Right cardiac atrium (tissue), 5 donors: Measurements from ENCODE around the gene PLCL2. TPM values are rescaled to one million over a fixed set of nuclear protein-coding genes. Genes with fewer than 3 reads are reported as not detected.
A peak's percentile ranks its signal among the peaks of the same experiment; 100 is the strongest.

Experiments used
- ATAC-seq, 2 donors: fragments of 200-7000 bp; cut with Tn5 transposase; one replicate each; pipeline versions ENCODE4 v1.8.0 to v1.9.1; 2020; ENCODE audit warnings: moderate library complexity in 2 of 2, mild to moderate bottlenecking in 1 of 2
- DNase-seq, 3 donors: peaks; one replicate each; pipeline ENCODE4 v3.0.0-alpha.2; 2020
- H3K27ac ChIP-seq: one replicate; pipeline ENCODE4 v1.5.1; 2013; ENCODE audit warnings: mild to moderate bottlenecking, low read length, control low read depth, moderate library complexity
- H3K27me3 ChIP-seq: one replicate; pipeline ENCODE4 v1.6.1; 2013; ENCODE audit not compliant: control insufficient read depth, insufficient read depth
- H3K4me1 ChIP-seq: one replicate; pipeline ENCODE4 v1.6.1; 2013; ENCODE audit warnings: low read length; ENCODE audit not compliant: control insufficient read depth, insufficient read depth
- H3K4me3 ChIP-seq: one replicate; pipeline ENCODE4 v1.5.1; 2013; ENCODE audit warnings: low read length, control low read depth
- H3K9me3 ChIP-seq: one replicate; pipeline ENCODE4 v1.6.1; 2013; ENCODE audit warnings: low read length; ENCODE audit not compliant: control insufficient read depth
- WGBS: extraction: QIAGEN DNeasy Blood & Tissue Kit; methylation state at CpG from one replicate; pipeline ENCODE4 v1.1.7; 2013; 5-methylcytosine and 5-hydroxymethylcytosine counted together
- intact Hi-C, 4 donors: fragments of 100-400 bp; cut with DNase I; formaldehyde crosslinking; loops; one replicate each; pipeline versions ENCODE4 v1.11.0 to v1.14.0; 2022 to 2023
- polyA plus RNA-seq: library from polyadenylated mRNA; stranded (reverse); fragments of 200-250 nt; gene quantifications from one replicate; pipeline ENCODE4 v1.2.3, GENCODE V29; 2013
- total RNA-seq, 4 donors: library from RNA; stranded (reverse); fragmentation: NEBNext Ultra II Directional; extraction: Animal tissue kit (Norgen Biotek cat#: 25700); gene quantifications; one replicate each; pipeline ENCODE4 v1.2.1, GENCODE V29; 2021
- donor health status: healthy with polysubstance abuse.
- donor health status: DM: no; HTN: yes; CAD: no.
- donor health status: DM: no; HTN: no; CAD: no.
- donor health status: DM: no; HTN: yes; CAD: no; lungs with severe emphysema.
- donor health status: DM: yes; HTN: yes; CAD: no.

The PLCL2 gene
- total and polyA plus RNA-seq, 5 donors: 12.5 to 47.4 (median 36.9) TPM

DNA sequence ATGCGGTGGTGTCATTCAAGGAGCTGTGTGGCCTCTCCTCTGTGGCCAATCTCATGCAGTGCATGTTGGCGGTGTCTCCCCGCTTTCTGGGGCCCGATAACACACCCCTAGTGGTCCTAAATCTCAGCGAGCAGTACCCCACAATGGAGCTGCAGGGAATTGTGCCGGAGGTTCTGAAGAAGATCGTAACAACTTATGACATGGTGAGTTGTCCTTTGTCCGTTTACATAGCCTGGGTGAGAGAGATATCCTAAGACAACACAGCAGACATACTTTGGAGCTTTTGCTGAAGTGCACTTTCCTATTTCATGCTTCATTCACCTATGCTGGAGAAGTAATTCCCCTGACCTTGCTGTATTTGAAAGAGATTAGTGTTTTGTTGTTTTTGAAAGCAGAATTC is 130.0 kb downstream of the PLCL2 start:
- Histone ChIP-seq H3K4me3 (no peak overlapping the region), H3K9me3 (no peaks in the 10 kb centered on the region), H3K27ac (no peak overlapping the region), H3K27me3 (no peaks in the 10 kb centered on the region), H3K4me1 (no peaks in the 10 kb centered on the region)
- DNase-seq (no peak), ATAC-seq (no peak)
- WGBS: 93% methylated on average over 8 of the region's 8 CpGs
- intact Hi-C loops: no loop called here

DNA sequence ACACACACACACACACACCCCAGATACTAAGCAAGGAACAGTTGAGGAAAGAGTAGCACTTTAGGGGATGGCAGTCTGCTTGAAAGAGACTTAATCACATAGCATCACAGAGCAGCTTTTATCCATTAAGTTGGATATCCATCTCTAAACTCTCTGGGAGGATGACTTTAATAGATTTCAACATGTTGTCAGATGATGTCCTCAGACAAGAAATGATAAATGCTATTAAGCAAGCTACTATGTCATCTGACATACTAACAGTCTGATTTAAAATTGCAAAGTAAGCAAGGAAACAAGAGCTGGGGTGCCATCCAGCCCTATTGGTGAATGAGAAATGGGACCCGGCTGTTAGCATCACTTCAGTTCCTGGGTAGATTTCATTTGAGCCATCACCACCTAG is 136.9 kb downstream of the PLCL2 start:
- H3K27me3 ChIP-seq: no peaks in the 10 kb centered on the region
- no peak for DNase-seq
- no peaks in the 10 kb centered on the region for H3K9me3 ChIP-seq
- no peak overlapping the region for H3K27ac ChIP-seq
- no peaks in the 10 kb centered on the region for H3K4me1 ChIP-seq
- no peak overlapping the region for H3K4me3 ChIP-seq
- WGBS: 98% methylated on average over 1 of the region's 1 CpG
- intact Hi-C loops: no loop called here
- no peak for ATAC-seq

- ATAC-seq: peak in 1 of 2 donors; percentile 81
- intact Hi-C loops: no loop called here
- WGBS: 69% methylated on average over 6 of the region's 6 CpGs
These were observed 138.4 kb downstream of the PLCL2 start for GRCh38 chr3:17023006-17023664.

DNA sequence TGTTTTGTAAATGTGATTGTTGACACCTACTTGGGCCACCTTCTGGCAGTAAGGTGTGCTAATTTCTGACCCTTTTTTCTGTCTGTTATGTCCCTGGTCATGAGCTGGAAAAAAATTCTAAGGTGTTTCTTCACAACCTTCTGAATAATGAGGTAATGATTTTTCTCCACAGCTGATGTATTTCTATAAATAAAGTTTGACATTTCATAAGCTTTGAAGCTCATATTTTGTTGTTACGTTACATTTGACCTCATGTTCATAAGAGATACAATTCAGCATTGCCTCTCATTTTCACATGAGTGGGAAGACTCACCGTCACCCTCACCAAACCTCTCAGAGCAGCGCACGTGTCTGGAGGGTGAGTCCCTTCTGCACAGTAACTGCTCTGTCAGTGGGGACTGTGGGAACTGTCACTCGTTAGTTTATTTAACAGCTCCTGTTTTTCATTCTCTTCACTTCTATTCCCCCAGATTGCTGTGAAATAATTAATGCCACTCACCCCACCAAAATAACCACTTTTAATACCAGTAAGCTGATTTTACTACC is 140.9 kb downstream of the PLCL2 start:
- peak in 1 of 2 donors; percentile 58 for ATAC-seq
- Histone ChIP-seq H3K9me3 (no peaks in the 10 kb centered on the region), H3K27ac (no peak overlapping the region), H3K27me3 (no peaks in the 10 kb centered on the region), H3K4me3 (no peak overlapping the region), H3K4me1 (no peaks in the 10 kb centered on the region)
- intact Hi-C loops: no loop called here
- no peak for DNase-seq
- WGBS: 78% methylated on average over 5 of the region's 5 CpGs

More at GRCh38 chr3:17023006-17023664, 138.4 kb downstream of the PLCL2 start:
- Histone ChIP-seq H3K4me3 (no peak overlapping the region), H3K4me1 (no peaks in the 10 kb centered on the region), H3K27ac (no peak overlapping the region), H3K9me3 (no peaks in the 10 kb centered on the region), H3K27me3 (no peaks in the 10 kb centered on the region)
- DNase-seq: no peak

DNA sequence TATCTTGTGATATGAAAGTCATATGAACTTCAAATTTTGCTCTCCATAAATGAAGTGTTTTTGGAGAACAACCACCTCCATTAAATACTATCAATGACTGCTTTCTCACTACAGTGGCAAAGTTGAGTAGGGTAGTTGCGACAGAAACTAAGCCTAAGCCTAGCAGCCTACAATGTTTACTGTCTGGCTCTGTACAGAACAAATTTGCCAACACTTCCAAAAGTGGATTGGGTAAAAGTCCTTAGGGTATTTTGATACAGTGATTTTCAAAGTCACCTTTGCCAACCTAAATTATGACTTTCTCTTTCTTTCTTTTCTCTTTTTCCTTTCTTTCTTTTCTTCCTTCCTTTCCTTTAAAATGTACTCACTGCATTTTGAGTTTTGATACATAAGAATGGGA is 142.6 kb downstream of the PLCL2 start:
- intact Hi-C loops: no loop called here
- H3K27me3 ChIP-seq: no peaks in the 10 kb centered on the region
- ATAC-seq: peak in 1 of 2 donors; percentile 37
- DNase-seq: no peak
- H3K4me1 ChIP-seq: no peaks in the 10 kb centered on the region
- no peak overlapping the region for H3K4me3 ChIP-seq
- WGBS: 84% methylated on average over 1 of the region's 1 CpG
- H3K9me3 ChIP-seq: no peaks in the 10 kb centered on the region
- H3K27ac ChIP-seq: no peak overlapping the region

GRCh38 chr3:17028363-17028762 is 143.6 kb downstream of the PLCL2 start:
- DNase-seq (no peak), ATAC-seq (no peak)
- Histone ChIP-seq H3K9me3 (no peaks in the 10 kb centered on the region), H3K4me3 (no peak overlapping the region), H3K27ac (no peak overlapping the region), H3K4me1 (no peaks in the 10 kb centered on the region), H3K27me3 (no peaks in the 10 kb centered on the region)
- intact Hi-C loops: no loop called here
- 97% methylated on average over 4 of the region's 4 CpGs for WGBS

DNA sequence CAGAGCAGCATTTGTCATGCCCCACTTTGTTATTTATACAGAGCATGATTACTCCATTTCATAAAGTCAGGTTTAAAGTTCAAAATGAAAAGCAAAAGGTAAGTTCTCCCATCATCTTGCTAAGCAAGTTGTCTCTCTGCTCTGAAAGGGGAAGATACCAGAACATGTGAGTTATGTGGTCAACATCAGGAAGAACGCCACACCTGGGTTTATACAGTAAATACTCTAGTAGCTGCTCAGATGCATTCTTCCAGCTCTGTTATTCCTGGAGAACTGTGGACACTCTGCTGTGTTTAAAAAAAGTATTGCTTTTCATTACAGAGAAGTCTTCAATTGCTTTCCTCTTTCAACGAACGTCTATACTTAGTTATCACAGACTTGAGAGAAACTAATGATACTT is 145.7 kb downstream of the PLCL2 start:
- no peaks in the 10 kb centered on the region for H3K4me1 ChIP-seq
- ATAC-seq: no peak
- WGBS: 48% methylated on average over 3 of the region's 3 CpGs
- no peak overlapping the region for H3K27ac ChIP-seq
- no peak for DNase-seq
- H3K27me3 ChIP-seq: no peaks in the 10 kb centered on the region
- no peaks in the 10 kb centered on the region for H3K9me3 ChIP-seq
- intact Hi-C loops: loop anchor here in 3 of 4 donors (5.0 to 10.0 kb wide), 4 partner anchors 143 to 428 kb away; partner anchors contain the start of genes PLCL2 (in 2 of the 3) and DAZL (in 1 of the 3)
- H3K4me3 ChIP-seq: no peak overlapping the region

GRCh38 chr3:17030956-17031652 is 146.3 kb downstream of the PLCL2 start:
- no peak overlapping the region for H3K27ac ChIP-seq
- H3K4me3 ChIP-seq: no peak overlapping the region
- no peaks in the 10 kb centered on the region for H3K27me3 ChIP-seq
- intact Hi-C loops: loop anchor here in 3 of 4 donors (5.0 to 10.0 kb wide), 4 partner anchors 144 to 429 kb away; partner anchors contain the start of genes PLCL2 (in 2 of the 3) and DAZL (in 1 of the 3)
- no peak for DNase-seq
- ATAC-seq: no peak
- H3K4me1 ChIP-seq: no peaks in the 10 kb centered on the region
- H3K9me3 ChIP-seq: no peaks in the 10 kb centered on the region
- 70% methylated on average over 4 of the region's 4 CpGs for WGBS

DNA sequence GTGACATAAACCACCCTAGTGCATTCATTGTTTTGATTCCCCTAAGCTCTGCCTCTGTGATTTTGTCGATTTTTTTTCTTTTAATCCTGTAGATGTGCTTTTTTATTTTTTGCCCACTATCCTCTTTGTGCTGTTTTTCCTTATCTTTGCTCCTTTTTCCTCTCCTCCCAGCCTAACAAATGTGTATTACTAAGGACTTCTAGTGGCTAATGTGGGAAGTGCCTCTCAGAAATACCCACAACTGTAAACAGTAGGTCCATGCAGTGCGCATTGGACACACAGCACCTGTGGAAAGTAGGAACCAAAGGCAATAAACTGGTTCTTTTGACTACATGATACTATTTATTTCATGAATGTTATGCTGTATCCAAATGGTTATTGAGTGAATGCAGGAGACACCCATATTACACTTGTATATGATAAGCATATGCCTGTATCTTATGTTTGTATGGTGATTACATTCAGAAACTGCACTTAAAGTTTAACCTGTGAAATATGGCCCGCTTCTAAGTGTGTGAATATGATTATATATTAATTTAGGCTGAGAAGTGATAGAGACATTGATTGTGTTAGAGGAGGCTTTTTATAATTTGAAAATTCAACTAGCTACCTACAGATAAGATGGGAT is 147.8 kb downstream of the PLCL2 start:
- Histone ChIP-seq H3K9me3 (no peaks in the 10 kb centered on the region), H3K4me1 (peaks cover 2% of the 10 kb centered on the region), H3K4me3 (no peak overlapping the region), H3K27ac (no peak overlapping the region), H3K27me3 (no peaks in the 10 kb centered on the region)
- intact Hi-C loops: loop anchor here in 3 of 4 donors (5.0 to 10.0 kb wide), 4 partner anchors 145 to 430 kb away; partner anchors contain the start of genes PLCL2 (in 2 of the 3) and DAZL (in 1 of the 3)
- ATAC-seq (peak; percentile 62 to 76), DNase-seq (no peak)
- WGBS: 52% methylated on average over 3 of the region's 3 CpGs

- ATAC-seq (peak in 1 of 2 donors; percentile 54), DNase-seq (no peak)
- Histone ChIP-seq H3K27me3 (no peaks in the 10 kb centered on the region), H3K9me3 (no peaks in the 10 kb centered on the region), H3K27ac (no peak overlapping the region), H3K4me3 (no peak overlapping the region), H3K4me1 (peaks cover 2% of the 10 kb centered on the region)
- intact Hi-C loops: loop anchor here in 3 of 4 donors (5.0 to 10.0 kb wide), 4 partner anchors 146 to 431 kb away; partner anchors contain the start of genes PLCL2 (in 2 of the 3) and DAZL (in 1 of the 3)
- 66% methylated on average over 3 of the region's 3 CpGs for WGBS
These were observed 148.9 kb downstream of the PLCL2 start for GRCh38 chr3:17033516-17034168.
